Stimulated activated CD4-positive, alpha-beta T cell treated with anti-CD3 and anti-CD28 coated beads, TNF-alpha, amount 100 ng/mL, for 48 hours (primary cell): ENCODE data around the gene MTUS2.

ENCODE experiments used
- DNase-seq, 3 donors: peaks; one replicate each; pipeline ENCODE4 v3.0.0-alpha.2; 2020; ENCODE audit warnings: low read depth in 3 of 3

MTUS2 gene

GRCh38 chr13:29548722-29549121, 728.6 kb downstream of the MTUS2 start:
- no peak for DNase-seq

- no peak for DNase-seq
Measured at GRCh38 chr13:29550430-29550988, 730.4 kb downstream of the MTUS2 start.

GRCh38 chr13:29551214-29551613, 731.1 kb downstream of the MTUS2 start:
- no peak for DNase-seq
